ENCODE measurements around the gene EFHC2. TPM values are rescaled to one million over a fixed set of nuclear protein-coding genes. Genes with fewer than 3 reads are reported as not detected.

The EFHC2 gene
- total RNA-seq, 1 donor from 2014 or later = not detected

DNA sequence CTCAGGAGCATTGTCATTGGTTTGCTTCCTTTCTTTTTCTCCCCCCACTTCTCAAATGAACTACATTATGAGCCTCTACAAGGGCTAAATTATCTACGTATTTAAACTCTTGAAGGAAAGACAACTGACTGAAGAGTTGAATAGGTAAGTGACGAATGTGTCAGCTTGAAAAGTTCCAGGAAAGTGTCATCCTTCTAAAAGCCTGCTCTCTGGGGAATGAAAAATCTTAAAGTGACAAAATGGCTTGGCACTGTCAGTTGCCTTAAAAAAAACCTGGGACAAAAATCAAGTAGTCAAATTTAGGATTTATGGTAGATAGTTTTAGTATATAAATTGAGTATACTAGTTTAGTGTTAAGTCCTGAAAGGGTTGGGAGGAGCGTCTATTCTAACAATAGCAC lies 196.3 kb downstream of the EFHC2 start:
- peaks cover 1% of the 10 kb centered on the region for H3K9me3 Mint-ChIP-seq (ENCODE audit: unreplicated experiment)
- no peak for DNase-seq (ENCODE audit: low read depth)
- H3K9ac ChIP-seq (ENCODE audit: low read length) = no peak overlapping the region
- H4K20me1 ChIP-seq (ENCODE audit: insufficient read depth, low read length) = no peaks in the 10 kb centered on the region
- no peak overlapping the region for H3K4me3 Mint-ChIP-seq (ENCODE audit: unreplicated experiment)
- no peaks in the 10 kb centered on the region for H3K4me1 Mint-ChIP-seq (ENCODE audit: low read depth, unreplicated experiment)
- no peak for TF ChIP-seq EZH2 (IDR thresholded peaks at IDR 0.05; ENCODE audit: insufficient read depth, low read length)
- no peak for TF ChIP-seq CTCF (IDR thresholded peaks at IDR 0.05; ENCODE audit: insufficient read depth, low read depth, low read length)
- no peaks in the 10 kb centered on the region for H3K27me3 Mint-ChIP-seq (ENCODE audit: low read depth, unreplicated experiment)
- FAIRE-seq = no peak
- no peak overlapping the region for H3K27ac Mint-ChIP-seq (ENCODE audit: unreplicated experiment)
- no peaks in the 10 kb centered on the region for H3K36me3 Mint-ChIP-seq (ENCODE audit: low read depth, unreplicated experiment)
- H3K4me2 ChIP-seq (ENCODE audit: low read length) = no peak overlapping the region
- no peak overlapping the region for H3K27ac ChIP-seq (ENCODE audit: low read depth, low read length)
- no peaks in the 10 kb centered on the region for H3K9me3 ChIP-seq (ENCODE audit: insufficient read depth, low read depth, low read length)
- no peak overlapping the region for H3K4me3 ChIP-seq (ENCODE audit: insufficient read depth, low read depth, low read length)
- H3K4me1 ChIP-seq (ENCODE audit: insufficient read depth, low read length) = no peaks in the 10 kb centered on the region
- no peaks in the 10 kb centered on the region for H3K79me2 ChIP-seq (ENCODE audit: insufficient read depth, low read length)
- no peaks in the 10 kb centered on the region for H3K27me3 ChIP-seq (ENCODE audit: insufficient read depth, low read length)
- H2AFZ ChIP-seq (ENCODE audit: low read depth, low read length) = no peak overlapping the region
- no peaks in the 10 kb centered on the region for H3K36me3 ChIP-seq (ENCODE audit: insufficient read depth, low read length)

GRCh38 chrX:44144177-44144945 lies 199.1 kb downstream of the EFHC2 start:
- no peak overlapping the region for H3K27ac ChIP-seq (ENCODE audit: low read depth, low read length)
- Mint-ChIP-seq H3K36me3 (ENCODE audit: low read depth, unreplicated experiment) (no peaks in the 10 kb centered on the region), H3K9me3 (ENCODE audit: unreplicated experiment) (peaks cover 1% of the 10 kb centered on the region), H3K4me1 (ENCODE audit: low read depth, unreplicated experiment) (no peaks in the 10 kb centered on the region), H3K27ac (ENCODE audit: unreplicated experiment) (no peak overlapping the region), H3K4me3 (ENCODE audit: unreplicated experiment) (no peak overlapping the region), H3K27me3 (ENCODE audit: low read depth, unreplicated experiment) (no peaks in the 10 kb centered on the region)
- no peaks in the 10 kb centered on the region for H3K79me2 ChIP-seq (ENCODE audit: insufficient read depth, low read length)
- FAIRE-seq (peak; percentile 49), DNase-seq (ENCODE audit: low read depth) (no peak)
- H3K9ac ChIP-seq (ENCODE audit: low read length) = no peak overlapping the region
- H3K9me3 ChIP-seq (ENCODE audit: insufficient read depth, low read depth, low read length) = no peaks in the 10 kb centered on the region
- no peaks in the 10 kb centered on the region for H3K4me1 ChIP-seq (ENCODE audit: insufficient read depth, low read length)
- no peaks in the 10 kb centered on the region for H4K20me1 ChIP-seq (ENCODE audit: insufficient read depth, low read length)
- TF ChIP-seq CTCF (IDR thresholded peaks at IDR 0.05; ENCODE audit: insufficient read depth, low read depth, low read length) = no peak
- TF ChIP-seq EZH2 (IDR thresholded peaks at IDR 0.05; ENCODE audit: insufficient read depth, low read length) = no peak
- H2AFZ ChIP-seq (ENCODE audit: low read depth, low read length) = no peak overlapping the region
- no peaks in the 10 kb centered on the region for H3K27me3 ChIP-seq (ENCODE audit: insufficient read depth, low read length)
- H3K4me3 ChIP-seq (ENCODE audit: insufficient read depth, low read depth, low read length) = no peak overlapping the region
- H3K4me2 ChIP-seq (ENCODE audit: low read length) = no peak overlapping the region
- no peaks in the 10 kb centered on the region for H3K36me3 ChIP-seq (ENCODE audit: insufficient read depth, low read length)

DNA sequence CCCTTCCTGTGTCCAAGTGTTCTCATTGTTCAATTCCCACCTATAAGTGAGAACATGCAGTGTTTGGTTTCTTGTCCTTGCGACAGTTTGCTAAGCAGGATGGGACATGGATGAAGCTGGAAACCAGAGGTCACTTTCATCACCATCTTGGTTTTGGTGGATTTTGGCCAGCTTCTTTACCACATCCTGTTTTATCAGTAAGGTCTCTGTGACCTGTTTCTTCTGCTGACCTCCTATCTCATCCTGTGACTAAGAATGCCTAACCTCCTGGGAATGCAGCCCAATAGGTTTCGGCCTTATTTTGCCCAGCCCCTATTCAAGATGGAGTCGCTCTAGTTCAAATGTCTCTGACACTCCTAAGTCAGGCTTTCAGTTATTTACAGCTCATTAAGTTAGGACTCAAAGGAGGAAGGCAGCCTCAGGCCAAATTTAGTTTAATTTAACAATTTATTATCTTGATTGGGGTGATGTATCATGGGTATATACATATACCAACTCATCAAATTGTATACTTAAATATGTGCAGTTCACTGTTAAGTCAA lies 200.3 kb downstream of the EFHC2 start:
- no peak overlapping the region for H3K4me2 ChIP-seq (ENCODE audit: low read length)
- H3K79me2 ChIP-seq (ENCODE audit: insufficient read depth, low read length) = no peaks in the 10 kb centered on the region
- Mint-ChIP-seq H3K27me3 (ENCODE audit: low read depth, unreplicated experiment) (no peaks in the 10 kb centered on the region), H3K9me3 (ENCODE audit: unreplicated experiment) (peaks cover 1% of the 10 kb centered on the region), H3K4me1 (ENCODE audit: low read depth, unreplicated experiment) (no peaks in the 10 kb centered on the region), H3K4me3 (ENCODE audit: unreplicated experiment) (no peak overlapping the region), H3K27ac (ENCODE audit: unreplicated experiment) (no peak overlapping the region), H3K36me3 (ENCODE audit: low read depth, unreplicated experiment) (no peaks in the 10 kb centered on the region)
- no peak overlapping the region for H2AFZ ChIP-seq (ENCODE audit: low read depth, low read length)
- FAIRE-seq (peak; percentile 41), DNase-seq (ENCODE audit: low read depth) (no peak)
- TF ChIP-seq EZH2 (IDR thresholded peaks at IDR 0.05; ENCODE audit: insufficient read depth, low read length) (no peak), CTCF (IDR thresholded peaks at IDR 0.05; ENCODE audit: insufficient read depth, low read depth, low read length) (no peak)
- H3K36me3 ChIP-seq (ENCODE audit: insufficient read depth, low read length) = no peaks in the 10 kb centered on the region
- H3K27ac ChIP-seq (ENCODE audit: low read depth, low read length) = no peak overlapping the region
- H3K9me3 ChIP-seq (ENCODE audit: insufficient read depth, low read depth, low read length) = no peaks in the 10 kb centered on the region
- H3K4me3 ChIP-seq (ENCODE audit: insufficient read depth, low read depth, low read length) = no peak overlapping the region
- H3K4me1 ChIP-seq (ENCODE audit: insufficient read depth, low read length) = no peaks in the 10 kb centered on the region
- H4K20me1 ChIP-seq (ENCODE audit: insufficient read depth, low read length) = no peaks in the 10 kb centered on the region
- no peaks in the 10 kb centered on the region for H3K27me3 ChIP-seq (ENCODE audit: insufficient read depth, low read length)
- H3K9ac ChIP-seq (ENCODE audit: low read length) = no peak overlapping the region

Data from astrocyte (in vitro differentiated cells and primary cell).